Parathyroid adenoma (tissue), 2 donors: ENCODE measurements around the gene TEX22.

ENCODE experiments used
- H2AFZ ChIP-seq: fragments of 300-600 bp; sonication (generic); one replicate; pipeline ENCODE4 v1.7.0; 2017; ENCODE audit warnings: antibody characterized with exemption, mild to moderate bottlenecking
- H3K27ac ChIP-seq: fragments of 300-600 bp; sonication (generic); one replicate; pipeline ENCODE4 v1.7.0; 2017
- H3K27me3 ChIP-seq: fragments of 300-600 bp; sonication (generic); one replicate; pipeline ENCODE4 v1.7.0; 2017; ENCODE audit warnings: low read length; ENCODE audit not compliant: control insufficient read depth, insufficient read depth
- H3K36me3 ChIP-seq: fragments of 300-600 bp; sonication (generic); one replicate; pipeline ENCODE4 v1.7.0; 2017; ENCODE audit warnings: low read length; ENCODE audit not compliant: control insufficient read depth, insufficient read depth
- H3K4me1 ChIP-seq: fragments of 300-600 bp; sonication (generic); one replicate; pipeline ENCODE4 v1.7.0; 2017; ENCODE audit warnings: control low read depth
- H3K4me2 ChIP-seq: fragments of 300-600 bp; sonication (generic); one replicate; pipeline ENCODE4 v1.7.0; 2017; ENCODE audit warnings: low read length
- H3K4me3 ChIP-seq: fragments of 300-600 bp; sonication (generic); one replicate; pipeline ENCODE4 v1.7.0; 2017; ENCODE audit warnings: low read depth, low read length
- H3K79me2 ChIP-seq: fragments of 300-600 bp; sonication (generic); one replicate; pipeline ENCODE4 v1.7.0; 2017; ENCODE audit warnings: control low read depth
- H3K9ac ChIP-seq: fragments of 300-600 bp; sonication (generic); one replicate; pipeline ENCODE4 v1.7.0; 2017; ENCODE audit warnings: mild to moderate bottlenecking
- H3K9me3 ChIP-seq: fragments of 300-600 bp; sonication (generic); one replicate; pipeline ENCODE4 v1.7.0; 2017; ENCODE audit warnings: low read length; ENCODE audit not compliant: control insufficient read depth
- TF ChIP-seq, protein P1 (sequence below): fragments of 300-600 bp; sonication (generic); IDR thresholded peaks from one replicate; pipeline ENCODE4 v1.7.0; 2017; ENCODE audit warnings: antibody characterized with exemption, mild to moderate bottlenecking
- donor health status: primary hyperparathyroidism.

Gene TEX22

DNA sequence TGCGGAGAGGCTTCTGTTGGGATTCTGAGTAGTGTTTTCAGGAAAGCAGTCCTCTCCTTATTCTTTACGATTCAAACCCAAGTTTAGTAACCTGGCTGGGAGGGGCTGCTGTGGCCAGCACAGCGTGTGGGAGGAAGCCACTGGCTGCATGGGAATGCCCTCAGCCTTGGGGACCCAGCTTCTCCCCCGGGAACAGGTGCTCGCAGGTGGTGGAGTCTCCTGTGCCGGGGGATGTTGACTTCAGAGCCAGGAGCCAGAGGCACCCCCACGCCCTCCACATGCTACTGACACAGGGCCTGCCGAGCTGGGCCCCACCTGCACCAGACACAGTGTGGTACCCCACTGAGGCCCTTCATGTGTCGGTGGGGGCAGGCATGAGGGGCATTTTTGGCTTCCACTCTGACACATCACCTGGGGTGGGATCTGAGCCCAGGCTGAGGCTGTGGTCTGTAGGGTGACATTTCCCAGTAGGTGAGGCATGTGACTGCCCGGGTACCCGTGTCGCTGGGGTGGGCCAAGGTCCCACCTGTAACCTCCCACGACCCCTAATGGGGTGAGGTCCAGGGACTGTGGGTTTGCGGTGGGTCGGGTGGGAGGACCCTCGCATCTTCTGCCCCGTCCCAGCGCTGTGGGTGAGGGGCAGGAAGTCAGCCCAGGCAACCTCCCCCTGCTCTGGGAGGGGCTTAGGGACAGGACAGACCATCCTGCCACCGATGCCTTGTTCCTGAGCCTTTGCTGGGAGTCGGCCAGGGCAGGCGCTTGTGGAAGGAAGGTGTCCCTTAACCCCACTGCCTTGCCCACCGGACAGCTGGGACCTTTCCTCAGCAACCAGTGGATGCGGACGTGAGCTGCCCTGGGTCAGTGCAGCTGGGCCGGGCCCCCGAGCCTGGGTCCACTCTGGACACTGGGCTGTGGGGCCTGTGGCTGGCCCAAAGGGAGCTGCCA is 47.8 kb downstream of the TEX22 start:
- H2AFZ ChIP-seq = no peak overlapping the region
- H3K9me3 ChIP-seq = no peaks in the 10 kb centered on the region
- H3K4me1 ChIP-seq = no peaks in the 10 kb centered on the region
- TF ChIP-seq, protein P1, sequence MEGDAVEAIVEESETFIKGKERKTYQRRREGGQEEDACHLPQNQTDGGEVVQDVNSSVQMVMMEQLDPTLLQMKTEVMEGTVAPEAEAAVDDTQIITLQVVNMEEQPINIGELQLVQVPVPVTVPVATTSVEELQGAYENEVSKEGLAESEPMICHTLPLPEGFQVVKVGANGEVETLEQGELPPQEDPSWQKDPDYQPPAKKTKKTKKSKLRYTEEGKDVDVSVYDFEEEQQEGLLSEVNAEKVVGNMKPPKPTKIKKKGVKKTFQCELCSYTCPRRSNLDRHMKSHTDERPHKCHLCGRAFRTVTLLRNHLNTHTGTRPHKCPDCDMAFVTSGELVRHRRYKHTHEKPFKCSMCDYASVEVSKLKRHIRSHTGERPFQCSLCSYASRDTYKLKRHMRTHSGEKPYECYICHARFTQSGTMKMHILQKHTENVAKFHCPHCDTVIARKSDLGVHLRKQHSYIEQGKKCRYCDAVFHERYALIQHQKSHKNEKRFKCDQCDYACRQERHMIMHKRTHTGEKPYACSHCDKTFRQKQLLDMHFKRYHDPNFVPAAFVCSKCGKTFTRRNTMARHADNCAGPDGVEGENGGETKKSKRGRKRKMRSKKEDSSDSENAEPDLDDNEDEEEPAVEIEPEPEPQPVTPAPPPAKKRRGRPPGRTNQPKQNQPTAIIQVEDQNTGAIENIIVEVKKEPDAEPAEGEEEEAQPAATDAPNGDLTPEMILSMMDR = no peak
- no peak overlapping the region for H3K4me2 ChIP-seq
- H3K9ac ChIP-seq = no peak overlapping the region
- H3K27me3 ChIP-seq = no peaks in the 10 kb centered on the region
- H3K4me3 ChIP-seq = no peak overlapping the region
- H3K79me2 ChIP-seq = peaks cover 21% of the 10 kb centered on the region
- H3K27ac ChIP-seq = no peak overlapping the region
- no peaks in the 10 kb centered on the region for H3K36me3 ChIP-seq

DNA sequence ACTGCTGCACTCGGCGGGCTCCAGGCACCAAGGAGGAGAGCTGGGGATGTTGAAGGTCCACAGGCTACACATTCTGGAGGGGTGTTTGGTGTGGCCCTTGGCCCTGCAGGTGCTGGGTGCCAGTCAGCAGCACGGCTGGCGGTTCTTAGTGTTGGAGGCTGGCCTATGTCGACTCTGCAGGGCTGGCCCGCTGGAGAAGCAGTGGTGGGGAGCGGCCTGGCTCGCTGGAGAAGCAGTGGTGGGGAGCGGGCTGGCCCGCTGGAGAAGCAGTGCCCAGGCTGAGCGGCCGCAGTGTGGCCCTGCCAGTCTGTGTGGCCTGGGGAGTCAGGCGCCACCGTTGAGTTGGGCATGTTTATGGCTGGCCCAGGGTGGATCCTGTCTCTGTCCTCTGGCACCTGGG is 48.6 kb downstream of the TEX22 start:
- TF ChIP-seq, protein P1 = no peak
- no peaks in the 10 kb centered on the region for H3K36me3 ChIP-seq
- no peak overlapping the region for H3K27ac ChIP-seq
- no peak overlapping the region for H3K9ac ChIP-seq
- H3K4me1 ChIP-seq = no peaks in the 10 kb centered on the region
- no peak overlapping the region for H2AFZ ChIP-seq
- H3K79me2 ChIP-seq = peaks cover 21% of the 10 kb centered on the region
- no peaks in the 10 kb centered on the region for H3K27me3 ChIP-seq
- H3K4me3 ChIP-seq = no peak overlapping the region
- H3K4me2 ChIP-seq = no peak overlapping the region
- no peaks in the 10 kb centered on the region for H3K9me3 ChIP-seq

DNA sequence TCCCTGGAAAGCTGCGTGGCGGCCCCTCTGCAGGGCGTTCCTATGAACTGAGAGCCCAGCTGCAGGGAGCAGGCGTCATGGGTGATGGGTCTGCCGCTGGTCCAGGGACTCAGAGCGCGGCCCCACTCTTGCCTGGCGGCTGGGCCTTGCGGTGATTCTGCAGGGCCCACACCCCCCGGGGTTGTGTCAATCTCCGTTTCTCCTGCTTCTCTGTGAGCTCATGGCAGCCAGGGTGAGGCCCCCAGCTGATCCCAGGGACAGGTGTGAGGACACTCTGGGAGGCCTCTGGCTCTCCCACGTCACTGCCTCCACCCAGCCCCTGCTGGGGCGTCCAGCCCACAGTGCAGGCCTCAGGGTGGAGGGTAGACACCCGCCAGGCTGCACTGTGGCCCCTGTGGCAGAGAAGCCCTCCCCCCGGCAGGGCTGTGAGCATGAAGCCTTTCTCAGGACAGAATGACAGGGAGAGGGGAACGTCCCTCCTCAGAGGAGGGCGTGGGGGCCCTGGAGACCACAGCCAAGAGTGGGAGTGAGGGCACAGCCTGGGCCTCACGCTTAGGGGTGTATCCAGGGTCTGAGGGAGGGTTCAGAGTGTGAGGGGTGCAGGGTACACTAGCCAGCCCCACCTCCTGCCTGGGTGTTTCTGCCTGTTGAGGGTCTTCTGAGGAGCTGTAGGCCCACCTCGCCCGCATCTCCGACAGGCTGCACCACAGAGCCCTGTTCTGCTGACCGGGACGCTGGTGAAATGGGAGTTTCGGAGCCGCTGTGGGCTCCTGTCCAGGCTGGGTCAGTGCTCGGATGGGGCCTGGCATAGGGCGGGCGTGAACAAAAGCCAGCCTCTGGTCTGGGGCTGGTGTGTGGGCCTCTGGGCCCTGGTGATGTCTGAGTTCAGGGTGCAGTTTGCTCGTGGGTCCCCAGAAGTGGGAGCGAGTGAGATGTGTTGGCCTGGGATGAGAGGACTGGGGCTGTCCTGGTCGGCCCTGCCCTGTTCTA is 49.6 kb downstream of the TEX22 start:
- Histone ChIP-seq H3K9me3 (no peaks in the 10 kb centered on the region), H3K9ac (no peak overlapping the region), H3K4me1 (no peaks in the 10 kb centered on the region), H3K79me2 (peaks cover 21% of the 10 kb centered on the region), H3K4me2 (no peak overlapping the region), H3K36me3 (no peaks in the 10 kb centered on the region), H3K4me3 (no peak overlapping the region), H2AFZ (no peak overlapping the region), H3K27ac (no peak overlapping the region), H3K27me3 (no peaks in the 10 kb centered on the region)
- TF ChIP-seq, protein P1 = no peak

DNA sequence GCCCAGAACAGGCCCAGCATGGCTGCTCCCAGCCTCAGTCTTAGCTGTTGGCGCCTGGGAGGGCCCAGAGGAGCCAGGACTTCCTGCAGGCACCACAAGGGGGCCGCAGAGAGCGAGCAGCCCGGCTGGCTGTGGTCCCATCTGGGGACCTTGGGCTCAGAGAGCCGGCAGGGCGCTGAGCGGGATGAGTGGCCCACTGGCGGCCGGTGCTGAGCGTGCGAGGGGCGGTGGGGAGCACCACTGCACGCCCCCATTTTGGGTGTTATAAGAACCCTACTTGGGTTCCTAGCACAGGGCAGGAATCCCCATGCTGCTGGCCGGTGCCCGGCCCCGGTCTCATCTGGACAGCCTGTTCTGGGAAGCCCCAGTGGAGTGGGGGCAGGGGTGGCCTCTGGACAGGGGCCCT is 50.4 kb downstream of the TEX22 start:
- Histone ChIP-seq H3K4me3 (no peak overlapping the region), H3K9ac (no peak overlapping the region), H3K4me1 (no peaks in the 10 kb centered on the region), H3K36me3 (no peaks in the 10 kb centered on the region), H3K9me3 (no peaks in the 10 kb centered on the region), H3K4me2 (no peak overlapping the region), H3K27me3 (no peaks in the 10 kb centered on the region), H3K79me2 (peaks cover 21% of the 10 kb centered on the region), H2AFZ (no peak overlapping the region), H3K27ac (no peak overlapping the region)
- TF ChIP-seq, protein P1 = peak; percentile 94
